Measurements from ENCODE around the gene SMOC1.
A peak's percentile ranks its signal among the peaks of the same experiment; 100 is the strongest.

The SMOC1 gene

GRCh38 chr14:69870613-69871012 is 8.6 kb upstream of the SMOC1 start:
- no peak overlapping the region for H4K8ac ChIP-seq (ENCODE audit: low read depth, low read length)
- no peak overlapping the region for H2BK15ac ChIP-seq (ENCODE audit: low read length)
- H2BK12ac ChIP-seq (ENCODE audit: low read length) = no peak overlapping the region
- H3K4me2 ChIP-seq (ENCODE audit: insufficient read depth, low read length, poor library complexity, severe bottlenecking) = no peak overlapping the region
- no CpG with 5 or more reads among the region's 2 CpGs for WGBS, 2 donors (ENCODE audit: extremely low coverage in 2 of 2, insufficient read length in 2 of 2, insufficient replicate concordance in 1 of 2)
- H3K18ac ChIP-seq (ENCODE audit: low read length) = no peak overlapping the region
- no peak overlapping the region for H3K4ac ChIP-seq (ENCODE audit: low read length)
- no peak overlapping the region for H3K9ac ChIP-seq (ENCODE audit: low read depth, low read length, poor library complexity)
- no peak overlapping the region for H3K23ac ChIP-seq (ENCODE audit: low read depth, low read length, poor library complexity)
- H3K9me3 ChIP-seq (replicated peaks in 1 of 2; ENCODE audit: control insufficient read depth in 2 of 2, insufficient read depth in 1 of 2, low read depth in 1 of 2, low read length in 2 of 2) = peaks cover 6 to 25% of the 10 kb centered on the region in 2 donors
- H2AFZ ChIP-seq (ENCODE audit: low read length) = no peak overlapping the region
- H2BK5ac ChIP-seq (ENCODE audit: low read length) = no peak overlapping the region
- no peak overlapping the region for H2BK120ac ChIP-seq (ENCODE audit: low read depth, low read length)
- H3K27me3 ChIP-seq (ENCODE audit: control insufficient read depth in 3 of 3, insufficient read depth in 3 of 3, low read depth in 1 of 3, low read length in 3 of 3) = peaks cover 0 to 18% (median 0%) of the 10 kb centered on the region in 3 experiments
- no peak overlapping the region for H3K27ac ChIP-seq (replicated peaks; ENCODE audit: low read length)
- H2AK5ac ChIP-seq (ENCODE audit: low read depth, low read length) = no peak overlapping the region
- H4K91ac ChIP-seq (ENCODE audit: low read depth, low read length, poor library complexity) = no peak overlapping the region
- H3K4me1 ChIP-seq (ENCODE audit: control insufficient read depth in 2 of 2, insufficient read depth in 1 of 2, low read depth in 1 of 2, low read length in 2 of 2) = peaks cover 0 to 3% of the 10 kb centered on the region in 2 donors
- H3K36me3 ChIP-seq (replicated peaks in 1 of 2; ENCODE audit: control insufficient read depth in 2 of 2, insufficient read depth in 2 of 2, low read length in 2 of 2) = no peaks in the 10 kb centered on the region
- H3K79me1 ChIP-seq (ENCODE audit: low read depth, low read length) = no peaks in the 10 kb centered on the region
- no peak overlapping the region for H3K14ac ChIP-seq (ENCODE audit: low read length)
- DNase-seq (ENCODE audit: low spot score) = no peak
- H3K4me3 ChIP-seq (ENCODE audit: low read length in 2 of 2) = no peak overlapping the region

- Histone ChIP-seq H3K4me2 (ENCODE audit: insufficient read depth, low read length, poor library complexity, severe bottlenecking) (no peak overlapping the region), H3K36me3 (replicated peaks in 1 of 2; ENCODE audit: control insufficient read depth in 2 of 2, insufficient read depth in 2 of 2, low read length in 2 of 2) (no peaks in the 10 kb centered on the region), H3K4me1 (ENCODE audit: control insufficient read depth in 2 of 2, insufficient read depth in 1 of 2, low read depth in 1 of 2, low read length in 2 of 2) (peaks cover 6 to 12% of the 10 kb centered on the region in 2 donors), H3K9ac (ENCODE audit: low read depth, low read length, poor library complexity) (no peak overlapping the region), H3K27me3 (ENCODE audit: control insufficient read depth in 3 of 3, insufficient read depth in 3 of 3, low read depth in 1 of 3, low read length in 3 of 3) (peaks cover 0 to 7% (median 0%) of the 10 kb centered on the region in 3 experiments), H3K9me3 (replicated peaks in 1 of 2; ENCODE audit: control insufficient read depth in 2 of 2, insufficient read depth in 1 of 2, low read depth in 1 of 2, low read length in 2 of 2) (peaks cover 0 to 14% of the 10 kb centered on the region in 2 donors), H3K4me3 (ENCODE audit: low read length in 2 of 2) (no peak overlapping the region), H4K91ac (ENCODE audit: low read depth, low read length, poor library complexity) (no peak overlapping the region), H3K14ac (ENCODE audit: low read length) (no peak overlapping the region), H3K27ac (replicated peaks; ENCODE audit: low read length) (no peak overlapping the region), H2AFZ (ENCODE audit: low read length) (no peak overlapping the region), H4K8ac (ENCODE audit: low read depth, low read length) (no peak overlapping the region), H2BK120ac (ENCODE audit: low read depth, low read length) (no peak overlapping the region), H2BK12ac (ENCODE audit: low read length) (no peak overlapping the region), H3K4ac (ENCODE audit: low read length) (no peak overlapping the region), H3K23ac (ENCODE audit: low read depth, low read length, poor library complexity) (no peak overlapping the region), H3K79me1 (ENCODE audit: low read depth, low read length) (peaks cover 4% of the 10 kb centered on the region), H2BK15ac (ENCODE audit: low read length) (no peak overlapping the region), H2BK5ac (ENCODE audit: low read length) (no peak overlapping the region), H2AK5ac (ENCODE audit: low read depth, low read length) (no peak overlapping the region), H3K18ac (ENCODE audit: low read length) (no peak overlapping the region)
- DNase-seq (ENCODE audit: low spot score) = no peak
- WGBS, 2 donors (ENCODE audit: extremely low coverage in 2 of 2, insufficient read length in 2 of 2, insufficient replicate concordance in 1 of 2) = no CpG with 5 or more reads among the region's 5 CpGs
Measured at GRCh38 chr14:69873877-69874780, 5.1 kb upstream of the SMOC1 start.

GRCh38 chr14:69876221-69876847 is 2.9 kb upstream of the SMOC1 start:
- Histone ChIP-seq H4K8ac (ENCODE audit: low read depth, low read length) (no peak overlapping the region), H2BK5ac (ENCODE audit: low read length) (no peak overlapping the region), H2BK15ac (ENCODE audit: low read length) (no peak overlapping the region), H3K18ac (ENCODE audit: low read length) (no peak overlapping the region), H3K4me3 (ENCODE audit: low read length in 2 of 2) (no peak overlapping the region), H3K79me1 (ENCODE audit: low read depth, low read length) (peaks cover 7% of the 10 kb centered on the region), H3K4me1 (ENCODE audit: control insufficient read depth in 2 of 2, insufficient read depth in 1 of 2, low read depth in 1 of 2, low read length in 2 of 2) (peaks cover 8 to 12% of the 10 kb centered on the region in 2 donors), H4K91ac (ENCODE audit: low read depth, low read length, poor library complexity) (no peak overlapping the region), H3K23ac (ENCODE audit: low read depth, low read length, poor library complexity) (no peak overlapping the region), H2BK120ac (ENCODE audit: low read depth, low read length) (no peak overlapping the region), H3K9ac (ENCODE audit: low read depth, low read length, poor library complexity) (no peak overlapping the region), H2BK12ac (ENCODE audit: low read length) (no peak overlapping the region), H3K36me3 (replicated peaks in 1 of 2; ENCODE audit: control insufficient read depth in 2 of 2, insufficient read depth in 2 of 2, low read length in 2 of 2) (no peaks in the 10 kb centered on the region), H3K27ac (replicated peaks; ENCODE audit: low read length) (no peak overlapping the region), H3K27me3 (ENCODE audit: control insufficient read depth in 3 of 3, insufficient read depth in 3 of 3, low read depth in 1 of 3, low read length in 3 of 3) (no peaks in the 10 kb centered on the region), H2AFZ (ENCODE audit: low read length) (no peak overlapping the region), H3K4ac (ENCODE audit: low read length) (no peak overlapping the region), H3K14ac (ENCODE audit: low read length) (no peak overlapping the region), H3K9me3 (replicated peaks in 1 of 2; ENCODE audit: control insufficient read depth in 2 of 2, insufficient read depth in 1 of 2, low read depth in 1 of 2, low read length in 2 of 2) (peaks cover 0 to 8% of the 10 kb centered on the region in 2 donors), H3K4me2 (ENCODE audit: insufficient read depth, low read length, poor library complexity, severe bottlenecking) (no peak overlapping the region), H2AK5ac (ENCODE audit: low read depth, low read length) (no peak overlapping the region)
- DNase-seq (ENCODE audit: low spot score) = no peak
- WGBS, 2 donors (ENCODE audit: extremely low coverage in 2 of 2, insufficient read length in 2 of 2, insufficient replicate concordance in 1 of 2) = no CpG with 5 or more reads among the region's 2 CpGs

- Histone ChIP-seq H4K8ac (ENCODE audit: low read depth, low read length) (no peak overlapping the region), H3K79me1 (ENCODE audit: low read depth, low read length) (peaks cover 7% of the 10 kb centered on the region), H3K4me2 (ENCODE audit: insufficient read depth, low read length, poor library complexity, severe bottlenecking) (no peak overlapping the region), H2BK5ac (ENCODE audit: low read length) (peak overlapping the region; percentile 43), H3K9me3 (replicated peaks in 1 of 2; ENCODE audit: control insufficient read depth in 2 of 2, insufficient read depth in 1 of 2, low read depth in 1 of 2, low read length in 2 of 2) (peaks cover 0 to 8% of the 10 kb centered on the region in 2 donors), H3K18ac (ENCODE audit: low read length) (peak overlapping the region; percentile 20), H3K4me3 (ENCODE audit: low read length in 2 of 2) (no peak overlapping the region), H3K14ac (ENCODE audit: low read length) (no peak overlapping the region), H3K4ac (ENCODE audit: low read length) (no peak overlapping the region), H3K23ac (ENCODE audit: low read depth, low read length, poor library complexity) (no peak overlapping the region), H3K27me3 (ENCODE audit: control insufficient read depth in 3 of 3, insufficient read depth in 3 of 3, low read depth in 1 of 3, low read length in 3 of 3) (no peaks in the 10 kb centered on the region), H2BK15ac (ENCODE audit: low read length) (no peak overlapping the region), H2AK5ac (ENCODE audit: low read depth, low read length) (peak overlapping the region; percentile 35), H3K36me3 (replicated peaks in 1 of 2; ENCODE audit: control insufficient read depth in 2 of 2, insufficient read depth in 2 of 2, low read length in 2 of 2) (no peaks in the 10 kb centered on the region), H3K4me1 (ENCODE audit: control insufficient read depth in 2 of 2, insufficient read depth in 1 of 2, low read depth in 1 of 2, low read length in 2 of 2) (peaks cover 10 to 12% of the 10 kb centered on the region in 2 donors), H3K9ac (ENCODE audit: low read depth, low read length, poor library complexity) (no peak overlapping the region), H2AFZ (ENCODE audit: low read length) (no peak overlapping the region), H2BK12ac (ENCODE audit: low read length) (peak overlapping the region; percentile 69), H2BK120ac (ENCODE audit: low read depth, low read length) (peak overlapping the region; percentile 8), H3K27ac (replicated peaks; ENCODE audit: low read length) (no peak overlapping the region), H4K91ac (ENCODE audit: low read depth, low read length, poor library complexity) (peak overlapping the region; percentile 47)
- no CpG with 5 or more reads among the region's 3 CpGs for WGBS, 2 donors (ENCODE audit: extremely low coverage in 2 of 2, insufficient read length in 2 of 2, insufficient replicate concordance in 1 of 2)
- no peak for DNase-seq (ENCODE audit: low spot score)
Measured at GRCh38 chr14:69876848-69877306, 2.3 kb upstream of the SMOC1 start.

All from neuronal stem cell (in vitro differentiated cells).